HG02981 (cell line): Measurements from ENCODE around the gene LDLR.
"Not testable (repeated sequence)": the region's sequence is repeated elsewhere in the genome, so short reads cannot be mapped to it uniquely, and the experiment has no call there.

ENCODE experiments used
- ATAC-seq: cut with Tn5 transposase; IDR thresholded peaks from one replicate; pipeline ENCODE4 v1.9.1; 2021; ENCODE audit warnings: mild to moderate bottlenecking, moderate library complexity; ENCODE audit not compliant: unreplicated experiment

The LDLR gene

GRCh38 chr19:11138601-11139300 lies 49.5 kb downstream of the LDLR start:
- no peak for ATAC-seq

- ATAC-seq = not testable (repeated sequence)
These were observed 50.8 kb downstream of the LDLR start for GRCh38 chr19:11140023-11140538.

GRCh38 chr19:11140896-11141295 lies 51.6 kb downstream of the LDLR start:
- no peak for ATAC-seq

GRCh38 chr19:11141937-11142527 lies 52.8 kb downstream of the LDLR start:
- no peak for ATAC-seq

- ATAC-seq = no peak
These were observed 53.4 kb downstream of the LDLR start for GRCh38 chr19:11142528-11143171.

- ATAC-seq = no peak
These were observed 56.3 kb downstream of the LDLR start for GRCh38 chr19:11145536-11145924.

- no peak for ATAC-seq
These were observed 58.7 kb downstream of the LDLR start for GRCh38 chr19:11148001-11148400.

- ATAC-seq = no peak
These were observed 61.9 kb downstream of the LDLR start for GRCh38 chr19:11151181-11151580.

GRCh38 chr19:11152318-11153062 lies 63.2 kb downstream of the LDLR start:
- no peak for ATAC-seq

GRCh38 chr19:11154683-11155047 lies 65.4 kb downstream of the LDLR start:
- ATAC-seq = no peak

- peak; percentile 96 for ATAC-seq
These were observed 66.3 kb downstream of the LDLR start, which contains the start of gene SPC24 for GRCh38 chr19:11155373-11156120. Gene SPC24 (minus strand): TSS chr19:11155782. CDS start chr19:11155776, 6 bp downstream.

- ATAC-seq = no peak
These were observed 70.6 kb downstream of the LDLR start for GRCh38 chr19:11159598-11160439.

GRCh38 chr19:11160440-11160768 lies 71.1 kb downstream of the LDLR start:
- ATAC-seq = not testable (repeated sequence)

GRCh38 chr19:11164296-11164695 lies 75.0 kb downstream of the LDLR start:
- no peak for ATAC-seq

- no peak for ATAC-seq
These were observed 75.7 kb downstream of the LDLR start for GRCh38 chr19:11164879-11165406.

- ATAC-seq = no peak
These were observed 76.3 kb downstream of the LDLR start for GRCh38 chr19:11165486-11166030.

GRCh38 chr19:11166281-11167142 lies 77.2 kb downstream of the LDLR start:
- ATAC-seq = no peak

- no peak for ATAC-seq
These were observed 79.3 kb downstream of the LDLR start for GRCh38 chr19:11168568-11168967.
